OCI-LY3 (cell line): ENCODE measurements around the gene COG2.

ENCODE experiments used
- CTCF ChIP-seq: fragments of 200-600, 300-600 bp; sonication (generic); IDR thresholded peaks from 2 replicates; pipeline ENCODE4 v1.5.1; 2014; ENCODE audit warnings: antibody characterized with exemption, low read length, low read depth
- EZH2phosphoT487 ChIP-seq: fragments of 200-600 bp; shearing (Covaris generic); IDR thresholded peaks from 2 replicates; pipeline ENCODE4 v1.6.1; 2018; ENCODE audit warnings: antibody characterized with exemption, mixed run types, low read depth

GRCh38 chr1:230641346-230641745 is 935 bp upstream of the COG2 start:
- no peak for TF ChIP-seq CTCF
- no peak for TF ChIP-seq EZH2phosphoT487
